CD4-positive, CD25-positive, alpha-beta regulatory T cell (primary cell): ENCODE measurements around the gene ETV7. TPM values are rescaled to one million over a fixed set of nuclear protein-coding genes. Genes with fewer than 3 reads are reported as not detected.

Experiments used
- ATAC-seq, 2 donors: fragments of 150-1000 bp; cut with Tn5 transposase; one replicate each; pipeline ENCODE4 v1.10.0; 2021; ENCODE audit warnings: low read depth in 2 of 2, moderate number of reproducible peaks in 2 of 2, moderate library complexity in 1 of 2
- DNase-seq, 3 donors: peaks; one replicate each; pipeline versions ENCODE4 v3.0.0 to v3.0.0-alpha.2; 2012 to 2022; ENCODE audit warnings: mixed read lengths in 1 of 3
- H3K27ac ChIP-seq: one replicate; pipeline ENCODE4 v1.7.0; 2013; ENCODE audit warnings: mild to moderate bottlenecking, low read length; ENCODE audit not compliant: insufficient read depth, poor library complexity, severe bottlenecking
- H3K27me3 ChIP-seq: one replicate; pipeline ENCODE4 v1.7.0; 2013; ENCODE audit warnings: low read length; ENCODE audit not compliant: control insufficient read depth, insufficient read depth
- H3K36me3 ChIP-seq: one replicate; pipeline ENCODE4 v1.7.0; 2013; ENCODE audit warnings: mild to moderate bottlenecking, low read length, moderate library complexity; ENCODE audit not compliant: control insufficient read depth, insufficient read depth
- H3K4me1 ChIP-seq: 2 replicates; pipeline ENCODE4 v1.7.0; 2013; ENCODE audit warnings: mild to moderate bottlenecking, low read length; ENCODE audit not compliant: insufficient read depth, control insufficient read depth, poor library complexity, severe bottlenecking
- H3K4me3 ChIP-seq: one replicate; pipeline ENCODE4 v1.7.0; 2013; ENCODE audit warnings: low read depth, mild to moderate bottlenecking, low read length, moderate library complexity
- H3K9me3 ChIP-seq, 2 experiments: 1 replicate in 1 of 2; 2 replicates in 1 of 2; pipeline ENCODE4 v1.7.0; 2013; ENCODE audit warnings: low read length in 2 of 2, mild to moderate bottlenecking in 1 of 2, moderate library complexity in 1 of 2; ENCODE audit not compliant: control insufficient read depth in 2 of 2
- H3K27ac Mint-ChIP-seq, 3 donors: one replicate each; pipeline ENCODE4 v1.8.0; 2020 to 2022; ENCODE audit warnings: mild to moderate bottlenecking in 3 of 3, mixed read lengths in 3 of 3, moderate library complexity in 2 of 3
- H3K27me3 Mint-ChIP-seq: one replicate; pipeline ENCODE4 v1.8.0; 2022; ENCODE audit warnings: mild to moderate bottlenecking, mixed read lengths
- H3K36me3 Mint-ChIP-seq: one replicate; pipeline ENCODE4 v1.8.0; 2020; ENCODE audit warnings: mixed read lengths
- H3K4me1 Mint-ChIP-seq, 4 donors: one replicate each; pipeline ENCODE4 v1.8.0; 2020 to 2022; ENCODE audit warnings: mixed read lengths in 4 of 4, mild to moderate bottlenecking in 1 of 4
- H3K4me3 Mint-ChIP-seq, 4 donors: one replicate each; pipeline ENCODE4 v1.8.0; 2020 to 2022; ENCODE audit warnings: mild to moderate bottlenecking in 4 of 4, mixed read lengths in 4 of 4, moderate library complexity in 3 of 4
- H3K9me3 Mint-ChIP-seq, 7 donors: one replicate each; pipeline ENCODE4 v1.8.0; 2020 to 2022; ENCODE audit warnings: mixed read lengths in 7 of 7, mild to moderate bottlenecking in 3 of 7, moderate library complexity in 2 of 7
- polyA plus RNA-seq, 4 donors: library from polyadenylated mRNA; unstranded; fragments of 300-500 nt; fragmentation: Illumina TruSeq; gene quantifications; one replicate each; pipeline ENCODE4 v1.2.3, GENCODE V29; 2021
- total RNA-seq: library from RNA; stranded (reverse); gene quantifications from one replicate; pipeline ENCODE4 v1.2.3, GENCODE V29; 2022

ETV7 gene
- total and polyA plus RNA-seq, 5 donors from 2014 or later = 5.3 to 16.1 (median 7.4) TPM

DNA sequence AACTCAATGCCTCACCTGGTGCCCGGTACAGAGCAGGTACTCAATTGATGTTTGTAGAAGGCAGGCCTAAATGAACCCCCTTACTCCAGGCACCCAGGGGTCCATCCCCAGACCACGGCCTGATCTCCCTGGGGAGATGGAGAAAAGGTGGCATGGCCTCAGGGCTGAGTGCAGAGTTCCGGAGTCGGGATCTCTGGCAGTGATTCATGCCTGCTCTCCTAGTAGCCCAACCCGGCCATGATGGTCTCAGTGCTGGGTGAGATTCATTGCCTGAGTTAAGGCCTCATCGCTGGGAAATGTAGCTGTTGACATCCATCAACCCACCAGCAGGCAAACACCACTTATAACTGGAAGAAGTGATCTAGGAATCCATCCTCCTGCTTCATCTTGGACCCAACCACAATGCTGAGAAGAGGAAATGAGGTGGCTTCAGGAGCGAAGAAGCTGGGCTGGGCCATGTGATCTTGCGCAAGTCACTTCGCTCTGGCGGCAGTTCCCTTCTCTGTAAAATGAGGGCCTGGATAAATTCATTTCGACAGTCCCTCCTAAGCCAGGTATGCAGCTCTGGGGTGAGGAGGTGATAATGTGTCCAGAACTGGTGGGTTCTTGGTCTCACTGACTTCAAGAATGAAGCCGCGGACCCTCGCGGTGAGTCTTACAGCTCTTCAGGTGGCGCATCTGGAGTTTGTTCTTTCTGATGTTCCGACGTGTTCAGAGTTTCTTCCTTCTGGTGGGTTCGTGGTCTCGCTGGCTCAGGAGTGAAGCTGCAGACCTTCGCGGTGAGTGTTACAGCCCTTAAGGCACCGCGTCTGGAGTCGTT, 24.7 kb downstream of the ETV7 start:
- Histone ChIP-seq H3K27me3 (no peaks in the 10 kb centered on the region), H3K27ac (no peak overlapping the region), H3K36me3 (no peaks in the 10 kb centered on the region), H3K4me3 (no peak overlapping the region), H3K9me3 (no peaks in the 10 kb centered on the region), H3K4me1 (peaks cover 4% of the 10 kb centered on the region)
- H3K4me1 Mint-ChIP-seq = peaks cover 3 to 9% (median 7%) of the 10 kb centered on the region in 4 donors
- no peak overlapping the region for H3K4me3 Mint-ChIP-seq
- no peak for DNase-seq
- no peak for ATAC-seq
- peaks cover 4% of the 10 kb centered on the region for H3K36me3 Mint-ChIP-seq
- peaks cover 0 to 2% (median 0%) of the 10 kb centered on the region in 7 donors for H3K9me3 Mint-ChIP-seq
- no peak overlapping the region for H3K27ac Mint-ChIP-seq
- no peaks in the 10 kb centered on the region for H3K27me3 Mint-ChIP-seq

DNA sequence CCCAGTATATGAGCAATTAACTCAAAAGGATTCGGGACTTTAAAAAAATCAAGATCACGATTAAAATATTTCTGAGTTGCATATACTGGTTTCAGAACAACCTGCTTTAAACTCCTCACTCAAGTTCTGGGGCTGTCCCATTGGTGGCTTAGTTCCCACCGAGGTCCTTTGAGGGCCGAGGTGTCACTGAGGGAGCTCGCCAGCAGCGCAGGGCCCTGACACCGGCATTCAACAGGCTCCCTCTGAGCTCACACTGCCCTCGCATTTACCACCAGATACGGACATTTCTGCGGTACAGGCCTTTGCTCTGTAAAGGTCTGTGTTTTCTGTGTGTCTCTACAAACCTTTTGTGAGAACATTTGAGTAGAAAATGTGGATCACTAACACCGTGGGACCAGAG, 26.4 kb downstream of the ETV7 start:
- Mint-ChIP-seq H3K27me3 (no peaks in the 10 kb centered on the region), H3K36me3 (no peaks in the 10 kb centered on the region), H3K4me3 (no peak overlapping the region), H3K4me1 (peaks cover 3 to 9% (median 7%) of the 10 kb centered on the region in 4 donors), H3K9me3 (peaks cover 0 to 2% (median 0%) of the 10 kb centered on the region in 7 donors), H3K27ac (no peak overlapping the region)
- no peaks in the 10 kb centered on the region for H3K36me3 ChIP-seq
- H3K4me3 ChIP-seq = no peak overlapping the region
- no peak for ATAC-seq
- no peaks in the 10 kb centered on the region for H3K9me3 ChIP-seq
- no peak overlapping the region for H3K27ac ChIP-seq
- peaks cover 4% of the 10 kb centered on the region for H3K4me1 ChIP-seq
- peaks cover 1% of the 10 kb centered on the region for H3K27me3 ChIP-seq
- no peak for DNase-seq

DNA sequence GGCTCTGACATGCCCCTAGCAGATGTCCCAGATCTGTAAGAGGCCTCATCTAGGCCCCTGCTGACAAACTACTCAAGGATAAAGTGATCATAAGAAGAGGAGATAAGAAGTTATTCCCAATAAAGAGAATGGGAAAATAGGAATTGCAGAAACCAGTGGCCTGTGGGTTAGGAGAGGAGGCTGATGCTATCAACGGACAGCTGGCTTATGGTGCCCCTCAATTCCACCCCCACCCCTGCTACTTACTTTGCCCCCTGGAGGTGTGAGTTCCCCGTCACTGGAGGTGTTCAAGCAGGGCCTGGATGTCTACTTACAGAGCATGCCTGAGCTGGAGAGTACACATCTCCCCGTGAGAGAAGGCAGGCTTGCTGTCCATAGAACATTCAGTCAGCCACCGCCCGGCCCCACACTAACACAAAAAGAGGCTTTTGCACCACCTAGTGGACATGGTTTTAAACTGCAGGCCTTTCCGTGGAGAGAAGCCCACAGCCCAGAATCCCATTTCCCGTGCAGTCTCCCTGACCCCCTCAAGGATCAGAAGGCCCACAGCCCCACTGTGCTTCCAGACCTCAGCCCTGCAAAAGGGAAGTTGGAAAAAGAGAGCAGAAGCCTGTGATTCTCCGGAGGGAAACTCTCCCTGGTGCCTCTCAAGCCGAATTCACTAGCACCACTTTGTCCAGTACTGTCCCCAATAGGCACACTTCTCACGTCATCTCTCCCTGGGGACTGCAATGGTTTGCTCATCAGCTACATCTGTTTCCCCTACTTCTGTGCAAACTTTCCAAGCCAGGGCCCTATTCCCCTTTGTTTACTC, 27.0 kb downstream of the ETV7 start:
- no peak overlapping the region for H3K27ac Mint-ChIP-seq
- H3K9me3 ChIP-seq = no peaks in the 10 kb centered on the region
- H3K9me3 Mint-ChIP-seq = peaks cover 0 to 2% (median 0%) of the 10 kb centered on the region in 7 donors
- H3K4me1 ChIP-seq = peaks cover 4% of the 10 kb centered on the region
- H3K4me3 Mint-ChIP-seq = no peak overlapping the region
- DNase-seq (peak; percentile 52 to 75 (median 72)), ATAC-seq (peak; percentile 77 to 83)
- no peaks in the 10 kb centered on the region for H3K36me3 ChIP-seq
- no peak overlapping the region for H3K27ac ChIP-seq
- H3K27me3 ChIP-seq = peaks cover 1% of the 10 kb centered on the region
- H3K4me1 Mint-ChIP-seq = peaks cover 3 to 9% (median 7%) of the 10 kb centered on the region in 4 donors
- no peaks in the 10 kb centered on the region for H3K36me3 Mint-ChIP-seq
- H3K27me3 Mint-ChIP-seq = peaks cover under 1% of the 10 kb centered on the region
- H3K4me3 ChIP-seq = no peak overlapping the region

DNA sequence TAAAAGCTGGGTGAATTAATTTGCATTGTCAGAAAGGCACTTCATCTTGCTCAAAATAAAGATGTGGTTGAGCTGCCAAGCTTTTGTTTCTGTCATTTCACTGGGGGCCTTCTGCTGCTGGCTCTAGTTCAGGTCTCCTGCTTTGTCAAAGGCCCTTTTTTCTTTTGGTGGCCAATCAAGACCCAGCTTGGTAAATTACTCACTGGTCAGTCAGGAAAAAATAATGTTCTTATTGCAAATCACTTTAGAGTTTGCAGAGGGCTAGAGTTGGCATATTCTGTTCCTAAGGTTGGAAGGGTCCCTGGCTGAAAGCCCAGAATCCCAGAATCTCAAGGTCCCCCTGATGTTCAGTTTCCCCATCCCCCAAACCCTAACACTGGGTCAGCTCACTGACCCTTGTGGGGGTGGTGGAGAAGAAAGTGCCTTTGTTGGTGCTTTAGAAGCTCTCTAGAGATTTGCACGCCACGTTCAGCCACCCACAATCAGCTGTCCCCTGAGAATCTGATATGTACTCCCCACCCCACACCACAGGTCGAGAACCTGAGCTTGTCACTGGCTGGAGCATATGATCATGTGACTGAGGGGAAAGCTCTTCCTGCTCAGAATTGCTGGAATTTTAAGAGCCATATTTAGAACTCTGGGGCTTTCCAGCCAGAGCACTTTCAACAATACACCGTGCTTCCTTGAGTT, 29.1 kb downstream of the ETV7 start:
- Histone ChIP-seq H3K4me1 (no peaks in the 10 kb centered on the region), H3K27ac (no peak overlapping the region), H3K9me3 (no peaks in the 10 kb centered on the region), H3K27me3 (peaks cover 1% of the 10 kb centered on the region), H3K36me3 (no peaks in the 10 kb centered on the region), H3K4me3 (no peak overlapping the region)
- H3K9me3 Mint-ChIP-seq = peaks cover 0 to 2% (median 0%) of the 10 kb centered on the region in 7 donors
- no peak overlapping the region for H3K4me3 Mint-ChIP-seq
- H3K36me3 Mint-ChIP-seq = no peaks in the 10 kb centered on the region
- peaks cover 15% of the 10 kb centered on the region for H3K27me3 Mint-ChIP-seq
- ATAC-seq (no peak), DNase-seq (no peak)
- peaks cover 3 to 9% (median 7%) of the 10 kb centered on the region in 4 donors for H3K4me1 Mint-ChIP-seq
- H3K27ac Mint-ChIP-seq = peak overlapping the region in 1 of 3 donors; percentile 50

DNA sequence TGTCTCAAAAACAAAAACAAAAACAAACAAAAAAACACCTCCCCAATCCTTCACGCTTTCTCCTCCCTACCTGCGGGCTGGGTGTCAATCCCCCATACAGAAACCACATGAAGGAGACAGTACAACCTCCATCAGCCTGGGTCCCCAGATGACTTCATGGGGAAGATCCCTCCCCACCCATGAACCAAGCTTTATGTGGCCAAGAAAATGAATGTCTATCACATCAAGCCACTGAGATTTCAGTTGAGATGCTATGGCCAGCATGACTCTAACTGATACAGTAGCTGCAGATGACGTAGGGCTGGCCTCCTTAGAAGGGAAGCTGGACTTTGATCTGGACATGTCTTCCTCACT, 29.6 kb downstream of the ETV7 start:
- H3K36me3 ChIP-seq = no peaks in the 10 kb centered on the region
- H3K9me3 ChIP-seq = peaks cover 0 to under 1% of the 10 kb centered on the region in 2 experiments
- DNase-seq (no peak), ATAC-seq (no peak)
- no peak overlapping the region for H3K4me3 Mint-ChIP-seq
- H3K36me3 Mint-ChIP-seq = no peaks in the 10 kb centered on the region
- H3K27ac Mint-ChIP-seq = peak overlapping the region in 1 of 3 donors; percentile 50
- peaks cover 1% of the 10 kb centered on the region for H3K27me3 ChIP-seq
- no peak overlapping the region for H3K4me3 ChIP-seq
- peaks cover 0 to 4% (median 0%) of the 10 kb centered on the region in 7 donors for H3K9me3 Mint-ChIP-seq
- no peaks in the 10 kb centered on the region for H3K4me1 ChIP-seq
- H3K27ac ChIP-seq = no peak overlapping the region
- H3K4me1 Mint-ChIP-seq = peaks cover 3 to 9% (median 7%) of the 10 kb centered on the region in 4 donors
- H3K27me3 Mint-ChIP-seq = peaks cover 15% of the 10 kb centered on the region

DNA sequence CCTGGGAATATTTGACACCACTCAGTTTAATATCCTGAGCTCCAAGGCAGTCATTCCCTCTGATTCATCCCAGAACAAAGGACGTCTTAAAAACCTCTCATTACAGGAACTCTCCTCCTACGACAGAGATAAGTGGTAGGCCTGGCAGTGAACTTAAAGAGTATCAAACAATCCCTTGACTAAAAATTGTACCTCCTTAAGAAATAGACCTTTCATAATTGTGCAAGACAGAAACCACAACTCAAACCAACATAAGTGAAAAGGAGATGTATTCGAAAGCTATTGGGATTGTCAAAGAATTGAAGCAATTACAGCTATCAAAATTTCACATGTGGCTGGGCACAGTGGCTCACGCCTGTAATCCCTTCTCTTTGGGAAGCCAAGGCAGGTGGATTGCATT, 31.6 kb downstream of the ETV7 start:
- peaks cover 0 to 5% of the 10 kb centered on the region in 2 experiments for H3K9me3 ChIP-seq
- H3K27ac ChIP-seq = no peak overlapping the region
- no peak for ATAC-seq
- H3K36me3 ChIP-seq = no peaks in the 10 kb centered on the region
- H3K4me3 ChIP-seq = no peak overlapping the region
- Mint-ChIP-seq H3K27me3 (peaks cover 15% of the 10 kb centered on the region), H3K36me3 (no peaks in the 10 kb centered on the region), H3K27ac (no peak overlapping the region), H3K9me3 (peaks cover 0 to 6% (median 0%) of the 10 kb centered on the region in 7 donors), H3K4me1 (peaks cover 3 to 8% (median 5%) of the 10 kb centered on the region in 4 donors), H3K4me3 (no peak overlapping the region)
- no peaks in the 10 kb centered on the region for H3K4me1 ChIP-seq
- peaks cover 1% of the 10 kb centered on the region for H3K27me3 ChIP-seq
- no peak for DNase-seq

DNA sequence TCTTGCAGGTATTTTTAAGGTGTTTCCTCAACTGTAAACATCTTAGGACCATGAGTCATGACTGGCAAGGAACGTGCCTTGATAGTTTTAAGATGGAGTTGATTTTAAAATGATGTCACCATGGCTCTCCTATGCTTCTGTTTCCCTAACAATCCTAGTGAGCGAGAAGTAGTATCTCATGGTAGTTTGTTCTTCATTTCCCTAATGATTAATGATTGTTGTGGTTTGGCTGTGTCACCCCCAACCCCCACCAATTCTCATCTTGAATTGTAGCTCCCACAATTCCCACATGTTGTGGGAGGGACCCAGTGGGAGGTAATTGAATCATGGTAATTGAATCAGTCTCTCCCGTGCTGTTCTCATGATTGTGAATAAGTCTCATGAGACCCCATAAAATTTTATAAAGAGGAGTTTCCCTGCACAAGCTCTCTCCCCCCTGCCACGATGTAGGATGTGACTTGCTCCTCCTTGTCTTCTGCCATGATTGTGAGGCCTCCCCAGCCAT, 34.0 kb downstream of the ETV7 start:
- Mint-ChIP-seq H3K27me3 (peaks cover 19% of the 10 kb centered on the region), H3K9me3 (peaks cover 0 to 6% (median 0%) of the 10 kb centered on the region in 7 donors), H3K4me1 (peaks cover 0 to 2% (median 0%) of the 10 kb centered on the region in 4 donors), H3K4me3 (no peak overlapping the region), H3K36me3 (no peaks in the 10 kb centered on the region), H3K27ac (no peak overlapping the region)
- no peak for DNase-seq
- H3K4me3 ChIP-seq = no peak overlapping the region
- no peaks in the 10 kb centered on the region for H3K36me3 ChIP-seq
- H3K9me3 ChIP-seq = peaks cover 0 to 5% of the 10 kb centered on the region in 2 experiments
- peaks cover 1% of the 10 kb centered on the region for H3K27me3 ChIP-seq
- ATAC-seq = no peak
- H3K27ac ChIP-seq = no peak overlapping the region
- H3K4me1 ChIP-seq = no peaks in the 10 kb centered on the region
